ENCODE results near the gene EIF4G1.

Gene EIF4G1

DNA sequence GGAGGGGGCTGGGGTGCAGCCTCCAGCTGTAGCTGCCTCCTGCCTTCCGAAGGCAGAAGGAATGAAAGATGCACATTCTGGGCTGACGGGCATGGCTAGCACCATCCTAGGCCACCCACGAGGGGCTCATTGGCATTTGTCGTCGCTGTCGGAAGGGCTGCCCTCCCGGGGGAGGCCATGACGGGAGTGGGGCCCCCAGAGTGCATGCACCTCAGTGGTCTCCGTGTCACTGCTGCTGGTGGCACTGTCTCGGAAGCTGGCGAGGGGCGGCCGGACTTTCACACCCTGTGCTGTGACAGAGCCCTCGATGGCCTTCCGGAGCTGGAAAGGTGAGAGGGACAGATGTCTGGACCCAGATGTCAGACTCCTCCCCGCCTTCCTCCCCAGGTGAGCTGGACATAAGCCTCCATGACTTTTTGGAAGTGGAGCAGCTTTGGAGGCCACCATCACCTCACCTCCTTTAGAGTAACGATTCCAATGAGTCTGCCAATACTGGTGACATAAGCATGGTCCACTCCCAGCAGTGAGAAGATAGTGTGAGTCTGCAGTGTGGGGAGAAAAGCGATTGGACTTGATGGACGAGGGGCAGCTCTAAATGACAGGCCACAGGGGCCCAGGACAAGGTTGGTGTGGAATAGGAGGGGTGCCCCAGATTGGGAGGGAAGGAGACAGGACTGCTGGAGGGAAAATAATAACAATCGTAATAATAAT, 32.2 kb downstream of the EIF4G1 start:
- Histone ChIP-seq H3K9ac (ENCODE audit: low read length) (no peak overlapping the region), H3K27ac (ENCODE audit: low read length) (no peak overlapping the region), H3K4me3 (ENCODE audit: low read length) (no peak overlapping the region), H3K36me3 (ENCODE audit: control insufficient read depth, low read depth, low read length) (peaks cover 7% of the 10 kb centered on the region), H3K9me3 (ENCODE audit: control insufficient read depth, low read depth, low read length) (no peaks in the 10 kb centered on the region), H3K27me3 (ENCODE audit: control insufficient read depth, insufficient read depth, low read length) (no peaks in the 10 kb centered on the region), H3K4me1 (ENCODE audit: control insufficient read depth, low read depth, low read length) (peaks cover 4% of the 10 kb centered on the region)

- Histone ChIP-seq H3K4me1 (ENCODE audit: control insufficient read depth, low read depth, low read length) (peaks cover 4% of the 10 kb centered on the region), H3K27me3 (ENCODE audit: control insufficient read depth, insufficient read depth, low read length) (no peaks in the 10 kb centered on the region), H3K9me3 (ENCODE audit: control insufficient read depth, low read depth, low read length) (no peaks in the 10 kb centered on the region), H3K36me3 (ENCODE audit: control insufficient read depth, low read depth, low read length) (peaks cover 6% of the 10 kb centered on the region), H3K4me3 (ENCODE audit: low read length) (no peak overlapping the region), H3K9ac (ENCODE audit: low read length) (no peak overlapping the region), H3K27ac (ENCODE audit: low read length) (no peak overlapping the region)
Observed at GRCh38 chr3:184347321-184348056, 33.1 kb downstream of the EIF4G1 start.

GRCh38 chr3:184348057-184348382, 33.6 kb downstream of the EIF4G1 start:
- peaks cover 4% of the 10 kb centered on the region for H3K4me1 ChIP-seq (ENCODE audit: control insufficient read depth, low read depth, low read length)
- H3K27ac ChIP-seq (ENCODE audit: low read length): no peak overlapping the region
- peaks cover 5% of the 10 kb centered on the region for H3K36me3 ChIP-seq (ENCODE audit: control insufficient read depth, low read depth, low read length)
- no peaks in the 10 kb centered on the region for H3K9me3 ChIP-seq (ENCODE audit: control insufficient read depth, low read depth, low read length)
- no peak overlapping the region for H3K4me3 ChIP-seq (ENCODE audit: low read length)
- no peak overlapping the region for H3K9ac ChIP-seq (ENCODE audit: low read length)
- no peaks in the 10 kb centered on the region for H3K27me3 ChIP-seq (ENCODE audit: control insufficient read depth, insufficient read depth, low read length)

- no peaks in the 10 kb centered on the region for H3K9me3 ChIP-seq (ENCODE audit: control insufficient read depth, low read depth, low read length)
- H3K27me3 ChIP-seq (ENCODE audit: control insufficient read depth, insufficient read depth, low read length): no peaks in the 10 kb centered on the region
- H3K27ac ChIP-seq (ENCODE audit: low read length): no peak overlapping the region
- peaks cover 4% of the 10 kb centered on the region for H3K4me1 ChIP-seq (ENCODE audit: control insufficient read depth, low read depth, low read length)
- H3K4me3 ChIP-seq (ENCODE audit: low read length): no peak overlapping the region
- H3K36me3 ChIP-seq (ENCODE audit: control insufficient read depth, low read depth, low read length): peaks cover 5% of the 10 kb centered on the region
- H3K9ac ChIP-seq (ENCODE audit: low read length): no peak overlapping the region
Observed at GRCh38 chr3:184349563-184350470, 35.4 kb downstream of the EIF4G1 start.

- no peak overlapping the region for H3K27ac ChIP-seq (ENCODE audit: low read length)
- H3K9ac ChIP-seq (ENCODE audit: low read length): no peak overlapping the region
- H3K4me3 ChIP-seq (ENCODE audit: low read length): no peak overlapping the region
- H3K4me1 ChIP-seq (ENCODE audit: control insufficient read depth, low read depth, low read length): no peaks in the 10 kb centered on the region
- peaks cover 12% of the 10 kb centered on the region for H3K36me3 ChIP-seq (ENCODE audit: control insufficient read depth, low read depth, low read length)
- no peaks in the 10 kb centered on the region for H3K9me3 ChIP-seq (ENCODE audit: control insufficient read depth, low read depth, low read length)
- no peaks in the 10 kb centered on the region for H3K27me3 ChIP-seq (ENCODE audit: control insufficient read depth, insufficient read depth, low read length)
Observed at GRCh38 chr3:184350618-184351017, 36.2 kb downstream of the EIF4G1 start.

DNA sequence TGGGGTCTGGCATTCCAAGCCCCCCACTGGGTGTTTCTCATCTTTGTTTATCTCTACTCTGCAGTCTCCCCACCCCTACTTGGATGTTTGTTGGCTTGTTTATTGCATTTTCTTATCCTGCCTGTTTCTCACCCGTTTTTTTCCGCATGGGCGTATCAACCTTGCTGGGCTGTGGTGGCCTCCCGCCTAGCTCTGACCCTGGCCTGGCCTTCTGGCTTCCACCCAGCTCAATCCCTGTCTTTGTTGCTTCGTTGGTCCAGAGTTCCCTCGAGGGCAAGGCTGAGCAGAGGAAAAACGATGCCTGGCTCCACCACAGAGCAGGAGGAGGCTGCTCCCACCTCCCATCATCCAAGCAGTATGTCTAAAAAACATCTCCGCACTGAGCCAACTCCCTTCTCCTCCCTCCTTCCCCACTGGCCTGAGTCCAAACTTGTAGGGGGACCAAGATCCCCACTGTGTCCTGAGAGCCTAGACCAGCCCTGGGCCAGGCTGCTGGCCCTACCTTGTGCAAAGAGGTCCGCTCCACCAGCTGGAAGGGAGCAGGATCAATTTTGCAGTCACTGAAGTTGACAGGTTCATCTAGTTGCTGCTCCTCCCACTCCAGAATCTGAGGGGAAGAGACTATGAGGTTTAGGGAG, 37.2 kb downstream of the EIF4G1 start:
- no peaks in the 10 kb centered on the region for H3K9me3 ChIP-seq (ENCODE audit: control insufficient read depth, low read depth, low read length)
- no peak overlapping the region for H3K4me3 ChIP-seq (ENCODE audit: low read length)
- H3K27ac ChIP-seq (ENCODE audit: low read length): no peak overlapping the region
- no peaks in the 10 kb centered on the region for H3K27me3 ChIP-seq (ENCODE audit: control insufficient read depth, insufficient read depth, low read length)
- H3K9ac ChIP-seq (ENCODE audit: low read length): no peak overlapping the region
- H3K36me3 ChIP-seq (ENCODE audit: control insufficient read depth, low read depth, low read length): peaks cover 20% of the 10 kb centered on the region
- H3K4me1 ChIP-seq (ENCODE audit: control insufficient read depth, low read depth, low read length): no peaks in the 10 kb centered on the region

GRCh38 chr3:184352149-184352785, 37.9 kb downstream of the EIF4G1 start:
- H3K4me3 ChIP-seq (ENCODE audit: low read length): no peak overlapping the region
- H3K9me3 ChIP-seq (ENCODE audit: control insufficient read depth, low read depth, low read length): no peaks in the 10 kb centered on the region
- H3K27ac ChIP-seq (ENCODE audit: low read length): no peak overlapping the region
- H3K4me1 ChIP-seq (ENCODE audit: control insufficient read depth, low read depth, low read length): no peaks in the 10 kb centered on the region
- peaks cover 25% of the 10 kb centered on the region for H3K36me3 ChIP-seq (ENCODE audit: control insufficient read depth, low read depth, low read length)
- no peak overlapping the region for H3K9ac ChIP-seq (ENCODE audit: low read length)
- H3K27me3 ChIP-seq (ENCODE audit: control insufficient read depth, insufficient read depth, low read length): no peaks in the 10 kb centered on the region

DNA sequence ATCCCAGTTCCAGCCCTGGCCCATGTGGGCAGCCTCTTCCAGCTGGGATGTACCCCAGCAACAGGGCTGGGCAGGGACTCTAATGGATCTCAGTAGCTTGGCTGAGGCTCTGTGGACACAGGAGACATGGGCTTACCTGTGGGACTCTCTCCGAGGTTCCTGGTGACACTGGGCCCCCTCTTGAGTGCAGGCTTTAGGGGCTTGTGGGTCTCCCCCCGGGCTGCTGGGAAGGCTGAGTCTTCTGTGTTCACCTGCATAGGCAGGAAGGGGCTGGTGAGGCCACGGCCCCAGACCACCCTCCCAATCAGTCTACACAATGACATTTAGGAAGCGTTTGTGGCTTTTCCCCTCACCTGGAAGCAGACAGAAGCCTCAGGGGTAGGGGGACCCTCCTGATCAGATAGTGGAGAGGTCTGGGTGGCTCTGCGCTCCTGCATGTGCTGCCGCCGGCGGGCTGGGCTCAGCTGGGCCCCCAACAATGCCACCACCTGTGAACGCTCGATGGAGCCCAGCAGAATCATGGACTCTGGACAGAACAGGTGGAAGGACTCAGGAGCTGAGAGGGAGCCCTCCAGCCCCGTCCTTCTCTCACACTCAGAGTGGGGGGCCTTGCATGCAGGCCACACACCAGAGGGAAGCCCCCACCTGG, 38.6 kb downstream of the EIF4G1 start:
- H3K4me1 ChIP-seq (ENCODE audit: control insufficient read depth, low read depth, low read length): no peaks in the 10 kb centered on the region
- H3K27ac ChIP-seq (ENCODE audit: low read length): no peak overlapping the region
- H3K9me3 ChIP-seq (ENCODE audit: control insufficient read depth, low read depth, low read length): no peaks in the 10 kb centered on the region
- H3K9ac ChIP-seq (ENCODE audit: low read length): no peak overlapping the region
- no peak overlapping the region for H3K4me3 ChIP-seq (ENCODE audit: low read length)
- H3K27me3 ChIP-seq (ENCODE audit: control insufficient read depth, insufficient read depth, low read length): no peaks in the 10 kb centered on the region
- H3K36me3 ChIP-seq (ENCODE audit: control insufficient read depth, low read depth, low read length): peaks cover 28% of the 10 kb centered on the region

GRCh38 chr3:184353546-184353941, 39.1 kb downstream of the EIF4G1 start:
- no peak overlapping the region for H3K9ac ChIP-seq (ENCODE audit: low read length)
- no peak overlapping the region for H3K4me3 ChIP-seq (ENCODE audit: low read length)
- no peaks in the 10 kb centered on the region for H3K27me3 ChIP-seq (ENCODE audit: control insufficient read depth, insufficient read depth, low read length)
- H3K27ac ChIP-seq (ENCODE audit: low read length): no peak overlapping the region
- H3K4me1 ChIP-seq (ENCODE audit: control insufficient read depth, low read depth, low read length): no peaks in the 10 kb centered on the region
- peaks cover 31% of the 10 kb centered on the region for H3K36me3 ChIP-seq (ENCODE audit: control insufficient read depth, low read depth, low read length)
- no peaks in the 10 kb centered on the region for H3K9me3 ChIP-seq (ENCODE audit: control insufficient read depth, low read depth, low read length)

DNA sequence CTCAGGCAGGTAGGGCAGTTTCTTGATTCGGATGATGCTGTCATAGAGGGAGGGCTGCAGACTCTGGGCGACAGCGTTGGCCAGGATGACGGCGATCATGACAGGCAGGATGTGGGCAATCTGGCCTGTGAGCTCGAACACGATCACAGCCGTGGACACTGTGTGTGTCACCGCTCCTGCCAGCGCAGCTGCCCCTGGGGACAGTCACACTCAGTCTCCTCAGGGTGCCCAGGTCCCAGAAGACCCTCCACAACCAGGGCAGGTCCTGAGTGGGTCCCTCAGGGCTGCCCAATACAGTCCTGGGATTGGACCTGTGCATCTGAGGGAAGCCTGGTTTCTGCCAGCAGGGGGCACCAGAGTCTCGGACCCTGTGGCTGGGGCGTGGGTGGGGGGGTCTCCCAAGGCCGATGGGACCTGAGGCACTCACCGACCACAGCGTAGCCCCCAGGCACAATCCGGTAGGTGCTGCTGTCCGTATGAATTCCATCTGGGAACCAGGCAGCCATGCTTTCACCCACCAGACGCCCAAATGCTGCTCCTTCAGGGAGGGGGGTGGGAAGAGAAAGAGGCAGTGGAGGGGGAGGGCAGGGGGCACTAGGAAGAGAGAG, 39.8 kb downstream of the EIF4G1 start:
- Histone ChIP-seq H3K9me3 (ENCODE audit: control insufficient read depth, low read depth, low read length) (no peaks in the 10 kb centered on the region), H3K36me3 (ENCODE audit: control insufficient read depth, low read depth, low read length) (peaks cover 31% of the 10 kb centered on the region), H3K27ac (ENCODE audit: low read length) (no peak overlapping the region), H3K27me3 (ENCODE audit: control insufficient read depth, insufficient read depth, low read length) (no peaks in the 10 kb centered on the region), H3K4me3 (ENCODE audit: low read length) (no peak overlapping the region), H3K4me1 (ENCODE audit: control insufficient read depth, low read depth, low read length) (no peaks in the 10 kb centered on the region), H3K9ac (ENCODE audit: low read length) (no peak overlapping the region)

Data from iPS-18a (cell line).